Measurements from ENCODE around the gene JAKMIP2.

DNA sequence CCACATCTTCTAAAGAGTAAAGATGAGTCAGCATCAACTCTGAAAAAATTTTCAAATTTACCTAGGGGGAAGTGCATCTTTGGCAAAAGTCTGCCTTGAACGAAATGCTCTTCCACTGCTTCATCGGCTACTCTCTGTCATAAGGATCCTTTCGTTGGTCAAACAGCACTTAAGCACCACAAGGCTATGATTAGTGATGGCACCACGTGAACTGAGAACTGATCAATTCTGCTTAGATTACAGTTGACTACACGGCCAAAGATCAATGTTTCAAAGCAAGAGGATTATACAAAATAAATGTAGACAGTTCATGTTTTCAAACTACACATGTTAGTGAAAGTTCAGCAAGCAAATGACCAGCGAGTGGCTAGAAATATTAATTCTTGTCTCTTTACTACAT, 9.4 kb downstream of the JAKMIP2 start:
- TF ChIP-seq, protein P1, sequence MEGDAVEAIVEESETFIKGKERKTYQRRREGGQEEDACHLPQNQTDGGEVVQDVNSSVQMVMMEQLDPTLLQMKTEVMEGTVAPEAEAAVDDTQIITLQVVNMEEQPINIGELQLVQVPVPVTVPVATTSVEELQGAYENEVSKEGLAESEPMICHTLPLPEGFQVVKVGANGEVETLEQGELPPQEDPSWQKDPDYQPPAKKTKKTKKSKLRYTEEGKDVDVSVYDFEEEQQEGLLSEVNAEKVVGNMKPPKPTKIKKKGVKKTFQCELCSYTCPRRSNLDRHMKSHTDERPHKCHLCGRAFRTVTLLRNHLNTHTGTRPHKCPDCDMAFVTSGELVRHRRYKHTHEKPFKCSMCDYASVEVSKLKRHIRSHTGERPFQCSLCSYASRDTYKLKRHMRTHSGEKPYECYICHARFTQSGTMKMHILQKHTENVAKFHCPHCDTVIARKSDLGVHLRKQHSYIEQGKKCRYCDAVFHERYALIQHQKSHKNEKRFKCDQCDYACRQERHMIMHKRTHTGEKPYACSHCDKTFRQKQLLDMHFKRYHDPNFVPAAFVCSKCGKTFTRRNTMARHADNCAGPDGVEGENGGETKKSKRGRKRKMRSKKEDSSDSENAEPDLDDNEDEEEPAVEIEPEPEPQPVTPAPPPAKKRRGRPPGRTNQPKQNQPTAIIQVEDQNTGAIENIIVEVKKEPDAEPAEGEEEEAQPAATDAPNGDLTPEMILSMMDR (IDR thresholded peaks at IDR 0.05; ENCODE audit: insufficient read depth, low read length, poor library complexity, severe bottlenecking), result no peak
- TF ChIP-seq EZH2phosphoT487 (conservative IDR thresholded peaks at IDR 0.05; ENCODE audit: low read length), result no peak

Measured in SU-DHL-6 (cell line).